GM18909 (cell line): ENCODE results near the gene ITGA5.
A peak's percentile ranks its signal among the peaks of the same experiment; 100 is the strongest.

ENCODE experiments used
- ATAC-seq: cut with Tn5 transposase; IDR thresholded peaks from one replicate; pipeline ENCODE4 v1.9.1; 2021; ENCODE audit warnings: mild to moderate bottlenecking; ENCODE audit not compliant: unreplicated experiment, poor library complexity

ITGA5 gene

DNA sequence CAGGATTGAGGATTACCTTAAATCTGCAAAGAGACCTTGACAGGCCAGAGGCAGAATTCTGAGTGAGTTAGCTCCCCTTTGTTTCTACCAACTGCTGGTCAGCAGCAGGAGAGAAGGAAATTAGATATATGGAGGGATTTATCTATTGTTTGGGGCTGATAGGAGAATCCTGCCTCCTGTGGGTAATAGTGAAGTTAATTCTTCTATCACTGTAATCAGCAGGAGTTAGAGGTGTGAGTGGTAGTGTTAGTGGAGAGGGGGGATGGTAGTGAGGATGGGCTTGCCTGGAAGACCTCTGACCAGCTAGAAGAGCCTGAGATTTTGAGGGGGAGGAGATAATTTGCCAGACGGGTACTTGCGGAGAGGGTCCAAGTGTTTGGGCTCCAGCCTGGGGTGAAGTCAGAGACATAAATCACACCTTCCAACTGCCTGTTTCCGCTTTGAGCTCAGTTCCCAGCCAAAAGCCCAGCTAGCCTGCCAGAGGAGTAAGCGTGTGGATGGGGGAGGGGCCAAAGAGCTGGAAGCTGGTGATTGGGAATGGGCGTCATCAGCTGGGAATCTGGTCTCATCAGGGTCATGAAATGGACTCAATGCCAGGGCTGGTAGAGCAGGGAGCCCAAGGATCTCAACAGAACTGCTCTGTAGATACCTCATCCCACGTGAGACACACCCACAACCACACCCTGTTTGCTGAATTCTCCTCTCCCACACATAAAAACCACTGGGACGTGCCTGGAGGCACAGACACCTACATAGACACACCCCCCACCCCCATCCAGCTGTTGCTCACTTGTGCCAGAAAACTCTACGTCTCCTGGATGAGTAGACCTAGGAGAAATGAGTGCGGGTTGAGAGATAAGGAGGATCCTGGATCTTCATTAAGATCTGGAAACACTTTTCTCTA, 13.1 kb upstream of the ITGA5 start:
- no peak for ATAC-seq

DNA sequence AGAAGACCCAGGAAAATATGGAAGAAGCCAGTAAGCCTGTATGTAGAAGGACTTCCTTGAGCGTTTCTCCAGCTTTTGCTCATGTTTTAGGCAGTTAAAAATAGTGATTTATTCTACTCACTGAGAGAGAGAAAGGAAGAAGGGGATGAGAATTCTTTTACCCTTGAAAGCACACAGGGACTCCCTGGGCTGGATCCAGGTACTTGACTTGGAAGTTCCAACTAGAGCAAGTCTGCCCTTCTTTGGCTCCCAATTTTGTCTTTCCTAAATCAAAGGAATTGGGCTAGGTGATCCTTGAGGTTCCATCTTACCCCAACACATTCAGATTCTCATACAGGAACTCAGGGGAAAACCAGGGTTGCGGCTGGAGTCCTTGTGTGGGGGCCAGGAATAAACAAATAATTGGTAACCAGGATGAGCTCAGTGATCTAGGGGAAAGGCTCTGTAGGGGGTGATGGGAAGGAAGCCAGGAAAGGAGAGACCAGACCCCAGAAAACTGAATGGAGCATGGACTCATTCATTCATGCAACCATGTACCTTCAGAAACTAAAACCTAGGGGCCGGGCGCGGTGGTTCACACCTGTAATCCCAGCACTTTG, 11.5 kb upstream of the ITGA5 start:
- no peak for ATAC-seq

DNA sequence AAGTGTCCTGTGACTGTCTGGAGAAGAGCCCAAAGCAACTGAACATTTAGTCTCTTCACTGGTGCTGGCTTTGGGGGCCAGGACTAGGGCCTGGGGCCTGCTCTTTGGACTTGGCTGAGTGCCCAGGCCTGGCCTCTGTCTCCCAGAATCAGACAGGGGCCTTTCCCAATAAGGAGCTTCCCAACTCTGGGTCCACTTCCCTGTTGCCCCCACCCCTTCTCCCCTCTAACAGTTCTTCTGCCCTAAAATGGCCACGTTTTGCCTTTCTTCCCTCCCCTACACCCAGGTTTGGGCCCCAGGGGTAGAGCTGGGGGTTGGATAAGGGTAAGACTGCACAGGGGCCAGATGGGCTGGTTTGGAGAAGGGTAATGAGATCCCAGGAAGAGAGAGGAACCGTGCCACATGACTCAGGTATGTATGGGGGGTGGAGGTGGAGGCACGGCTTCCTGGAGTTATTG, 10.0 kb upstream of the ITGA5 start:
- ATAC-seq, result no peak

DNA sequence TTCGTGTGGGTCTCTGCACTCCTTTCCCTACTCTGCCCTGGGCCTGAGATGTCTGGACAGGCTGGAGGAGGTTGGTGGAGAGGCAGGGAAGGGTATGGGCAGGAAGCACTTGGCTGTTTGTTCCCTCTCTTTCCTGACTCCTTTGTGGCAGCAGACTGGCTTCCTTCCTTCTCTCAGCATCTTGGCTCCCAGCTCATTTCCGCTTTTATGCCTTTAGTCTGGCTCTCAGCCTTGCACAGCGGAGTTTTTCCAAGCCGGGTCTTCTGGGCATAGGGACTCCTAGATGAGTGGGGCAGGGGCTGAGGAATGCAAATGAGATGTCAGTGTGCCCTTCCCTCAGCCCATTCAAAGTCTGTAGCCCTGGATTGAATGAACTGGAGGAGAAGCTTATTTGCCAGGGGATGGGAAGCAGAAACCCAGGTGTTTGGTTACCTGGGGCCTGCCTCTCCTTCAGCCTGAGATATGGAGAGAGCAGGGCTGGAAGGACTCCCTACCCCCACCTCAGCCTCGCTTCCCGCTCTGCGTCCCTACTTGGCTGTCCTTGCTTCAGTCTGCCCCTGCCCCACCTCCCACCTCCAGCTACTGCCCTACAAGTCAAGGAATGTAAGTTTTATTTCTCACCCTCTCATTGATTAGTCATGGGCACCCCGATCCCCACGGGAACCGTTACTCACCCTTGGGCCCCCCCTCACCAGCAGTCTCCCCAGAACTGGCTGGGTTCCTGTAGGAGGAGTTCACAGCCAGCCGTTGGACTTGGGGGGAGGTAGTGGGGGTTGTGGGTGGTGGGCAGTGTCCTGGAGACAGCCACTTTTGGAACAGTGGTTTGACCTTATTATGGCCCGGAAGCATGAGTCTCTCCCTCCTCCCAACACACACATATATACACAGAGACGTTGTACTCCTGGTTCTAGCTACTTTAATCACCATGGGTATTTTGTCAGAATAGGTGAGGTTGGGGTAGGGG, 9.3 kb upstream of the ITGA5 start:
- no peak for ATAC-seq

DNA sequence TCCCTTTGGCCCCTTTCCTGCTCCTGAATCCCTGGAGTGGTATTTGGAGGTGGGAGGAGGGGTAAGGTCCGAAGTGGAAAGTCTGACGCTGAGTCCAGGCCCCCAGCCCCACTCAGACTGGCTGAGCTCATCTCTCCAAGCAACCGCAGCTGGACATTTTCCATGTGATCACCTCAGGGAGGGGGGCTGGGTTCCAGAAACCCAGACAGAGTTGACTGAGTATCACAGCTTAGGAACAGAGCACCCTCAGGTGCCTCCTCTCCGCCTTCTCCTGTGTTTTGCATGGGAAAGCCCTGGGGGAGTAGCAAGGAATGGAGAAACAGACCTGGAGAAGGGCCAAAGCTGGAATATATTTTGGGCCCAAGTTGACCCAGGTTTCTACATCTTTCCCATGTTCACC, 8.0 kb upstream of the ITGA5 start:
- ATAC-seq, result no peak

DNA sequence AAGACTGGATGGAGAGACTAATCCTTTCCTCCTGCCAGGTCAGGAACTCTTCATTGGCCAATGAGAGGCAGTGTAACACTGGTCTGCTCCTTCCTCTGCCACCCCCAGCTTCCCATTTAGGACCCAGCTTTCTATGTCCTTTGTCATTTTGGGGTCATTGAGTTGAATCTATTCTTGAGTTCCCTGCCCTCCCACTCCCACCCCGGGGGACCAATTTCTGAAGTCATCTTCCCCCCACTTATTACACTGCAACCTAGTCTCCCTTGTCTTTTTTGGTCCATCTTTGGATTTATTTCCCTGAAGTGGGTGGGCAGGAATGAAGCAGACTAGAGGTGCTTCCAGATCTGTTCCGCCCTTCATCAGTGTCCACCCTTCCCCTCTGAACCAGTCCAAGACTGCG, 7.6 kb upstream of the ITGA5 start:
- ATAC-seq, result no peak

DNA sequence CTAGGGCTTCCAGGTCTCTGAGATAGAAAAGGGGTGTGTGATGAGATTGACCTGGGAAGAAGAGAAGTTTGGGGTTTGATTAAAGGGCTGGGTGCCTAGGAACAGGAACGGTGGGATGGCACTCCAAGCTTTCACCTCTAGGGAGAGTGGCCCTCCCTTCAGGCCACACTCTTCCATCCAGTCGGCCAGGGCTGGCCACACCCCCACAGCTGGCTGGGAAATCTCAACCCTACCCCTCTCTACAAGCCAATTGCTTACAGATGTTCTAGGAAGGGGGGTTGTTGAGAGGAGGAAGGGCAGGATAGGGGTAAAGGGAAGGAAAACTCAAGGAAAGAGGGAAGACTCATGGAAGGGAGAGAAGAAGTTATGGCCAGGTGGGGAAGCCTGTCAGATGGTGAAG, 6.6 kb upstream of the ITGA5 start:
- ATAC-seq, result no peak

DNA sequence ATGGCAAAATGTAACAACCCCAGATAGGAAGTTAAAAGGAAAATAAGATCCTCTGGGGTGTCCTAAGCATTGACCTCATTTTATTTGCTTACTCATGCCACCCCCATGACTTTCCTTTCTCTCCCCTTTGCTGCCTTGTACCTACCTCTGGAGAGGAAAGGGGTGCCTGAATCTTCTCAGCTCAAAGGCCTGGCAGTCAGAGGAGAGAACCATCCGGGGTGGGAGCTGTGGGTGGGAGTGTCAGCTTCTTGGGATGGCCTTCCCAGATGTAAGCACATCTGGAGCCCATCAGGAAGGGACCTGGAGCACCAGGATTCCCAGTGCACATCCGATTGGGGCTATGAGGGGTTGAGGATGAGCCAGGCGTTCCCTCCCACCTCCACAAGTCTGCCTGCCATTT, 5.2 kb upstream of the ITGA5 start:
- ATAC-seq, result no peak

DNA sequence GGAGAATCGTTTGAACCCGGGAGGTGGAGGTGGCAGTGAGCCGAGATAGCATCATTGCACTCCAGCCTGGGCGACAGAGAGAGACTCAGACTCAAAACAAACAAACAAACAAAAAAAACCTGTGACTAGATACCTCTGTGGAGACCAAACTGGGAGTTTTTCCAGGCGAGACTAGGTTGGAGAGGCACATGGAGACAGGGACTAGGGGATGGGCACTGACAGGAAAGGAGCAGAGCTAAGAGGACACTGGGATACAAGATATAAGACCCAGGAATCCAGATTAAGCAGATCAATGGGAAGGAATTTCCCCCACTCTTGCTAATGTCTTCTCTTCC, 4.7 kb upstream of the ITGA5 start:
- ATAC-seq, result no peak

DNA sequence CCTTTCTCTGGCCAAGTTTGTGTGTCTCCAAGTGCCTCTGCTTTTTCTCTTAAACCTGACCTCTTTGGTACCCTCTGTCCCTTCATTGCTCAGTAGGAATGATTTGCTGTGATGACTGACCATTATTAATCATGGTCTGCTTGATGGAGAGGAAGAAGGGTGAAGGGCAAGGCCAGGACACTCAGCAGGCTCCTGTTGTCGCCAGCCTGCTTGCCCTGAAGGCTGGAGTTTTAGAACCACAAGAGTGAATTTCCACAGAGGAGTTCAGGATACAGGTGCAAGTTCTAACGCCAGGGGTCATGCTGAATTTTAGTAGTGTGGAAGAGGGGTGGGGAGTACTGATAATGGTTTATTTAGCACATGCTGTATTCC, 2.8 kb upstream of the ITGA5 start:
- no peak for ATAC-seq

DNA sequence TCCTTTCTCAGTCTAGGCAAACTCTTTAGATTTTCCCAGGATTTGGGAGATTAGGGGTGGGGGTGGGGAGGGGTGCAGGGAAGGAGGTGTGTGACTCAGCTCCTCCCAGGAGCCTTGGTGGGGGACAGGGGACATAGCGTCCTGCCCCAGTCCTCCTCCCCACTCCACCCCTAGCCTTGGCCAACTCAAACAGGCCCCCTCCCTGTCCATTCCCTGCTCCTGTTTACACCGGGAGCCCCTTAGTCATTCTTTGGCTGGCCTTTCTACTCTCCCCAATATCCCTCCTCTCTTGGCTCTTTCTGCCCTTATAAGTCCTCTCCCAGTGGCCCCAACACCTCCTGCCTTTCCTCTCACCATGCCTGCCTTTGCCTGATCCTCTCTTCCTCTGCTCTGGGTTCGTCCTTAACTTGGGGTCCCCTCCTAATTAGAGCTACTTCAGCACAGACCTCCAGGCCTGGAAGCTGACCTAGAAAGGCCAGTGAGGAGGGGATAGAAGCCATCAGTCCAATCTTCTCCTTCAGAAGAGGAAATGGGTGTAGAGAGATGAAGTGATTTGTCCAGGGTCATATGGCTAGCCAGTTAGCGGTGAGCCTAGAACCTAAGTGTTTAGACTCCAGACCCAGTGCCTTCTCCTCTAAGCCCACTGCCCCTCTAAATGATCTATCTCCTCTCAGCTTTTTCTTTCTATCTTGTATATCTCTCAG, 2.3 kb upstream of the ITGA5 start:
- ATAC-seq, result no peak

DNA sequence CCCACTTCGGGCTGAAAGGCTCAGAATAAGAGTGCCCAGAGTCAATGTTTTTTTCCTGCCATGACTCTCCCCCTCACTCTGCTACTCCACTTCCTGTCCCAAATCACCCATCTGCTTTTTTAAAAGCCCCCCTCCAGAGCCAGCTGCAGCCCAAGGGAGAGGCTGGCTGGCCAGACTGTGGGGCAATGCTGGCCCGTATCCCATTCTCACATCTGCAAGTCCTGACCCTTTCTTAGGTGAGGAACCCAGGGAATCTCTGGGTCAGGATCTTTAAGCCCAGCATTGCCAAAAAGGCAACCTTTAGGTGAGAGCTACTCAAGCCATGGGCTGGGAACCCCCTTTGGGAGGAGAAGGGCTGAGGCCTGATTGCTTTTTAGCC, 1.7 kb upstream of the ITGA5 start:
- ATAC-seq, result no peak

DNA sequence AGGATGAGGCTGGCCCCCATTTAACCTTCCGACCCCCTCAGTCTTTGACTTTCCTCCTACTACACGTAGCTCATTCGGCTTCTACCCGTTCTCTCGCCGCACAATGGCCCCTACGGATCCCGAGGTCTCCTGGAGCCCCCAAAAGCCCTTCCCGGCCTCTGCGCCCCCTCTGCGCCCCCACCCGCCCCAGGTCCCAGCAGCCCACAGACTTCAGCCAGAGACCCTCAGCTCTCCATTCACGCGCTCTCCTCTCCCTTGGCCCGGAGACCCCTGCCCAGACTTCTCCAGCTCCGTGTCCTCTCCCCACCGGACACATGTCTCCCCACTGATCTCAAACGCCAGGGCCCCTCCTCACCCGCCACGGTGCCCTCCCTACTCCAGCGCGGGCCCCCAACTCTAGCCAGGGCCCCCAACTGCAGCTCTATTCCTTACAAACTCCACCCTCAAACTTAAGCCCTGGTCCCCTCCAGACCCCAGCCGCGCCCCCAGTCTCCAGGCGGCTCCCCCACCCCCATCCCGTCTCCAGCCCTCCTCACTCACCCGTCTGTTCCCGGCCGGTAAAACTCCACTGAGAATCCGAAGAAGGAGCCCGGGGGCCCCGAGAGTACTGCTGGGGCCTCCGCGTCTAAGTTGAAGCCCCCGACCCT, 502 bp downstream of the ITGA5 start:
- ATAC-seq, result no peak

DNA sequence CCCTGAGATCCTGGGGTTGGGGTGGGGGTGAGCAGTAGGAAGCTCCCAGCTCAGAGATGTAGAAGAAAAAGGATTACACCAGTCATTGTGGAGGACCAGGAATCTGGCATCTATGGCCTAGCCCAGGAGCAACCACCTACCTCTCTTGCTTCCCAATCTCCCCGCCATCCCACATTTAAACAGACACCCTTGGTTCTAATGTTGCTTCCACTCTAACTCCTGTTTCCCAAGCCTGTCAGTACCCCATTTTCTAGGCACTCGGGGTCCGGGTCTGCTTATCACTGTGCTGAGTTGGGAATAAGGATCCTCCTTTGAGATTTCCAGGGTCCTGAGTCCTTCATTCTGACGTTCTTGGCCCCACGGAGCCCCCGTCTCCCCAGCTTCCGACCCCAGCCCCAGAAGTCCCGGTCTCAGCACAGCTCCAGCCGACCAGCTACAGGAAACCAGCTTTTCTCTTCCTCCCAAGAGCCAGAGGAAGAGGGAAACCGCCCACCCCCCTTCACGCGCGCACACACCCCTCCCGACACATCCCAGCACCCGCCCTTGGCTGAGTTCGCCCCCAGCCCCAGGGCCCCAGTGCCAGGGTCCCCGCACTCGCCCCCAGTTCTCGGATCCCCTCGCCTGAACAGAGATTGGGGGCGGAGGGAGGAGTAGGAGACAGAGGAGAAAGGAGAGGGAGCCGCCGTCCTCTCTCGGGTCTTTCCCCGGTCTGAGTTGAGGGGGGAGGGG, 1.2 kb downstream of the ITGA5 start:
- no peak for ATAC-seq

DNA sequence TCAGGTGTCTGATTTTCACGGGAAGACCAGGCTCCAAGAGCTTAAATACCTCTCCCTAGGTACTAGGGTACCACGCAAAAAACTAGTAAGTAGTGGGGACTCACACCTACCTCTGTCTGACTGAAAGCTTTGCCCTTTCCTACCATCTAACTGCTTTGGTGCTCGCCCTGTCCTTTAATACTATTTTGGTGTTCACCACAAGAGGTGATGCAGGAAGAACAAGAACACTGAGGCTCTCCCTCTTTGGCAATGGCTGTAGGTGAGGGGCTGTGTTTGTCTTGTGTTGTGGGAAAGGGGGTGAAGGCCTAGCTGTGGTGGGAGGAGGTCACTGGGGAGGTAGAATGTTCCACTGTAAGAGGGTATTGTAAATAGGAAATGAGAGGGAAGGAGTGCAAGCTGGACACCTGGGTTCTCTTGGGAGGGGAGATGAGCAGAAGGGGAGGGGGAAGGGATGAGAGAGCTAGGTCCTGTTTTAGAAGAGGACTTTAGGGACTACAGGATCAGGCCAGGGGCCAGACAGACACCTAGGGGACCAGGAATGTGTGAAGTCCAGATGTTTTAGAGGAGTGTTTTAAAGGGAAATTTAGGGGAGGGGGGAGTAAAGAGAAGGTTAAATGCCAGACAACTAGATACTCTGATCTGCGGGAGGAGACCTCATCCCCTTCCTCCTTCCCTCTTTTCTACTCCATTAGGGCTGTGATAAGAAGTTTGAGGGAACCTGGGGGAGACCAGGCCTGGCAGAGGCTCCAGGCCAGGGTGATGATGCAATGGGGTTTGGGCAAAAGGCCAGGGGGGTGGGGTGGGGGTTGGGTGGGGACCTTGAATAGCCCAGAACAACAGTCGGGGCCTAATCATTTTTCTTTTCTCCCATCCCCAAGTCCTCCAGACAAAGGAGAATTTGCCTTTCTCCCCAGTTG, 2.1 kb downstream of the ITGA5 start:
- no peak for ATAC-seq

DNA sequence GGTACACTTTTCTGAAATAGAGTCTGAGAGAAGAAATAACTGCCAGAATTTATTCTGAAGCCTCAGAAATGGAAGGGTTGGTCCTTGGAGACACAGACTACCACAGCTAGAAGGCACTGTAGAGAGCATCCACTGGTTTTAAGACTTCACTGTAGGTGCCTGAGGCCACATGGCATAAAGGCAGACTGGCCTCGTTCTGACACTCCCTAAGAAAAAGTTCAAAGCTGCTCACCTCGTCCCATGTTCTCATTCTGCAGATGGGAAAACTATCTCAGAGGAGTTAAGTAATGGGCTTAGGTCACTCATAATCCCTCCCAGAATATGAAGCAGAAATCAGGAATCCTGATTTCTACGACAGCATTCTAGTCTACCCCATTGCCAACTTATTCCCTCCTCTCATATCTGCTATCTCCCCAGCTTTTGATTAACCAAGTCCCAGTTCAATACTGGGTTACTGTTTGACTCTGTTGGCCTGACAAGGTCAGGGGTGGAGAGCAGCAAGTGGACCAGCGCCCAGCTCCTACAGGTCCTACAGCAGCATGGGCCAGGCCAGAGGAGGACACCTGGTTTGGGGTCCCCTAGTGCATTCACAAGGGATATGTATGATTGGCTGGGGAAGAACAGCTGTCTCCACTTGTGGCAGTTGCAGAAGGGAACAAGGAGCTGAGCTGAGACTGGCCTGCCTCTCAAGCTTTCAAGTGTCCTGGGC, 3.7 kb downstream of the ITGA5 start:
- no peak for ATAC-seq

DNA sequence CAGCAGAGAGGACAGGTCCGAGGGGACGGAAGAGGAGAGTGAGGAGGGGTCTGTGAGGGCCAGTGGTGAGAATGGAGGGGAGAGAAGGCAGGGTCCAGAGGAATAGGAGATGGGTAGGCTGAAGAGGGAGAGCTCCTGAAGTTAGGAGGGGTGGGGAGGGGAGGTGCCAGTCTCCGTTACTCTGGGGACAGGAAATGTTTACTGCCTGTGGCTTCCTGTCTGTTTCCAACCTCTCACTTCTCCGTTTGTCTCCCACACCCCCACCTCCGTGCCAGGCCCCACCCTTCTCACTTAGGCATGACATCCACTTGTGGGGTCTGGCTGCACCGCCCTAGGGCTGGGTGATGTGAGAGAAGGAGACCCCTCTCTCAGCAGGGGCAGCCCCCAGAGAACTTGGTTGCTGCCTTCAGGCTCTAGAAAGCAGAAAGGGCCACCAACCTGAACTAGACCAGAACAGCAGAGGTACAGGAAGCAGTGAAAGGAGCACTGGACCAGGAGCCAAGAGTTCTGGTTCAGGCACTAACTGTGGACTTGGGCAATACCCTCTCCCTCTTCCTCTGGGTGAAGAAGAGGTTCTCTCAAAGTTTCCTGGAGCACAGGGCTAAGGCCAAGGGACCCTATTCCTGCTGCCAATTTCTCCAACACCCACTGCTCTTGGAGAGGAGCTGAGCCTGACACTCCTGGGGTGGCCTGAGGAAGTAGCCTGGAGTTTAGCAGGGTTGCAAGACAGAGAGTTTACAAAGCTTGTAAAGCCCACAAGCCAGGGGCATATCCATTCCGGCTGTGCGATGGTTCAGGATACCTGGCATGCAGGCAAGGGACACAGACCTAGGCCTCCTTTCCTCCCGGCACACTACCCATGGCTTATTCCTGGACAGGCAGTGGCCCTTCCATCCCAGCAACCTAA, 5.5 kb downstream of the ITGA5 start:
- ATAC-seq, result peak; percentile 69
